Left lung (tissue), 10 donors: ENCODE results near the gene SRRM5. TPM values are rescaled to one million over a fixed set of nuclear protein-coding genes. Genes with fewer than 3 reads are reported as not detected.

ENCODE experiments used
- ATAC-seq: fragments of 200-7000 bp; cut with Tn5 transposase; one replicate; pipeline ENCODE4 v1.9.1; 2020; ENCODE audit warnings: moderate library complexity
- DNase-seq, 4 donors: peaks; one replicate each; pipeline ENCODE4 v3.0.0-alpha.2; 2013 to 2020
- H3K27ac ChIP-seq, 2 donors: fragments of 200-600 bp; sonication (generic) in 1 of 2; one replicate each; pipeline versions ENCODE4 v1.5.0 to v1.8.0; 2020 to 2021
- H3K27me3 ChIP-seq, 2 donors: fragments of 200-600 bp; sonication (generic) in 1 of 2; one replicate each; pipeline versions ENCODE4 v1.5.0 to v1.8.0; 2020 to 2021
- H3K36me3 ChIP-seq, 2 donors: fragments of 200-600 bp; sonication (generic) in 1 of 2; one replicate each; pipeline versions ENCODE4 v1.5.0 to v1.8.0; 2020 to 2021
- H3K4me1 ChIP-seq, 2 donors: fragments of 200-600 bp; one replicate each; pipeline ENCODE4 v1.8.0; 2021
- H3K4me3 ChIP-seq, 2 donors: fragments of 200-600 bp; sonication (generic) in 1 of 2; one replicate each; pipeline versions ENCODE4 v1.5.0 to v1.8.0; 2020 to 2021; ENCODE audit warnings: mild to moderate bottlenecking in 1 of 2
- H3K9me3 ChIP-seq, 2 donors: fragments of 200-600 bp; sonication (generic) in 1 of 2; one replicate each; pipeline versions ENCODE4 v1.5.0 to v1.8.0; 2020 to 2021
- intact Hi-C, 2 donors: fragments of 100-400 bp; cut with DNase I; formaldehyde crosslinking; loops; one replicate each; pipeline versions ENCODE4 v1.11.2 to v1.14.2; 2022
- polyA plus RNA-seq, 6 donors: library from polyadenylated mRNA; unstranded; fragments of 120-200 nt; gene quantifications; one replicate each; pipeline ENCODE4 v1.2.1, GENCODE V29; 2013; ENCODE audit not compliant: insufficient read length in 6 of 6
- total RNA-seq, 2 donors: library from RNA; stranded (reverse); fragmentation: NEBNext Ultra II Directional; extraction: Animal tissue kit (Norgen Biotek cat#: 25700); gene quantifications; one replicate each; pipeline ENCODE4 v1.2.1, GENCODE V29; 2021
- TF ChIP-seq, protein P1 (sequence below), 2 donors: fragments of 200-600 bp; sonication (generic) in 1 of 2; IDR thresholded peaks; one replicate each; pipeline versions ENCODE4 v1.5.0 to v1.8.0; 2021; ENCODE audit warnings: antibody characterized with exemption in 2 of 2
- donor health status: DM: no; HTN: yes; CAD: no.
- donor health status: DM: no; HTN: no; CAD: no.

The SRRM5 gene
- total and polyA plus RNA-seq, 8 donors: 0.10 to 2.5 (median 1.7) TPM

DNA sequence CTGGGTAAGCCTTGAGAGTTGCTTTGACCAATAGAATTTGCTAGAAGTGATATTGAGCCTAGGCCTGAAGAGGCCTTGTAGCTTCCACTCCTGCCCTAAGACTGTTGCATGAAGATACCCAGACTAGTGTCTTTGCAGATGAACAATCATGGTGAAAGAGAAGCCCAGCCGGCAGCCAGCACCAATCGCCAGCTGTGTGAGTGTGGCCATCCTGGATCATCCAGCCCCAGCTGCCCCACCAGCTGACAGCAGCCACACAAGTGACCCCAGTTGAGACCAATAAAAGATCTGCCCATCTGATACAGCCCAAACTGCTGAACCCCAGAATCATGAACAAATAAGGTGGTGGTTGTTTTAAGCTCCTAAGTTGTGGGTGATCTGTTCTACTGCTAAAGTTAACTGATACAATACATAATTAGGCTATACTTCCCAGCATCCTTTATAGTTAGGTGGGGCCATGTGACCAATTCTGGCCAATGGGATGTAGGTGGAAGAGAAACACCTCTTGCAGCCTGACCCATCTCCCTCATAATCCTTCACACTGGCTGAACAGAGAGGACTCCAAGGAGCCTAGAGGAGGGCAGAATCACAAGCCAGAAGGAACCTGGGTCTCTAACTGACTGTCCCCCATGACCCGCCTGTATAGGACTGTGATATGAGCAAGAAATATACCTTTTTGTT is 16.9 kb downstream of the SRRM5 start:
- Histone ChIP-seq H3K27me3 (peaks cover 0 to 25% of the 10 kb centered on the region in 2 donors), H3K4me3 (no peak overlapping the region), H3K4me1 (no peaks in the 10 kb centered on the region), H3K36me3 (no peaks in the 10 kb centered on the region), H3K9me3 (no peaks in the 10 kb centered on the region), H3K27ac (no peak overlapping the region)
- intact Hi-C loops: no loop called here
- ATAC-seq: no peak
- TF ChIP-seq, protein P1, sequence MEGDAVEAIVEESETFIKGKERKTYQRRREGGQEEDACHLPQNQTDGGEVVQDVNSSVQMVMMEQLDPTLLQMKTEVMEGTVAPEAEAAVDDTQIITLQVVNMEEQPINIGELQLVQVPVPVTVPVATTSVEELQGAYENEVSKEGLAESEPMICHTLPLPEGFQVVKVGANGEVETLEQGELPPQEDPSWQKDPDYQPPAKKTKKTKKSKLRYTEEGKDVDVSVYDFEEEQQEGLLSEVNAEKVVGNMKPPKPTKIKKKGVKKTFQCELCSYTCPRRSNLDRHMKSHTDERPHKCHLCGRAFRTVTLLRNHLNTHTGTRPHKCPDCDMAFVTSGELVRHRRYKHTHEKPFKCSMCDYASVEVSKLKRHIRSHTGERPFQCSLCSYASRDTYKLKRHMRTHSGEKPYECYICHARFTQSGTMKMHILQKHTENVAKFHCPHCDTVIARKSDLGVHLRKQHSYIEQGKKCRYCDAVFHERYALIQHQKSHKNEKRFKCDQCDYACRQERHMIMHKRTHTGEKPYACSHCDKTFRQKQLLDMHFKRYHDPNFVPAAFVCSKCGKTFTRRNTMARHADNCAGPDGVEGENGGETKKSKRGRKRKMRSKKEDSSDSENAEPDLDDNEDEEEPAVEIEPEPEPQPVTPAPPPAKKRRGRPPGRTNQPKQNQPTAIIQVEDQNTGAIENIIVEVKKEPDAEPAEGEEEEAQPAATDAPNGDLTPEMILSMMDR (IDR thresholded peaks at IDR 0.05): no peak
- DNase-seq: no peak

DNA sequence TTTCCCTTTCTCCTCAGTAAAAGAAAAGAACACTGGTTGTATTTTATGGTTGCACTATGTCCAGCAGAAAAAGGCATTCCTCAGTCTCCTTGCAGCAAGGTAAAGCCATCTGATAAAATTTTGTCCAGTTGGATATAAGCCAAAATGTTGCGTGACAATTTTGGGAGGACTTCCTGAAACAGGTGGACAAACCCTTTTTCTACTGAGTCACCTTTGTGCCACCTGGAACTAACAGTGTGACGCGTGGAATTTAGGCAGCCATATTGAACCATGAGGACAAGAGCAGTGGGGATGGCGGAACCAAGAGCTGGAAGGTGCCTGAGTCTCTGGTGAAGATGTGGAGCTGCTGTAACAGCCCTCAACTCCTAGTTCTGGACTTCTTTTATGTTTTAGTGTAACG is 19.6 kb downstream of the SRRM5 start:
- TF ChIP-seq, protein P1 (IDR thresholded peaks at IDR 0.05): no peak
- intact Hi-C loops: no loop called here
- Histone ChIP-seq H3K36me3 (no peaks in the 10 kb centered on the region), H3K27me3 (peaks cover 0 to 35% of the 10 kb centered on the region in 2 donors), H3K9me3 (no peaks in the 10 kb centered on the region), H3K4me3 (no peak overlapping the region), H3K27ac (no peak overlapping the region), H3K4me1 (no peaks in the 10 kb centered on the region)
- ATAC-seq (no peak), DNase-seq (no peak)

- H3K36me3 ChIP-seq: no peaks in the 10 kb centered on the region
- H3K27me3 ChIP-seq: peaks cover 0 to 38% of the 10 kb centered on the region in 2 donors
- no peak overlapping the region for H3K27ac ChIP-seq
- no peak overlapping the region for H3K4me3 ChIP-seq
- H3K4me1 ChIP-seq: no peaks in the 10 kb centered on the region
- DNase-seq (no peak), ATAC-seq (no peak)
- intact Hi-C loops: no loop called here
- TF ChIP-seq, protein P1 (IDR thresholded peaks at IDR 0.05): no peak
- H3K9me3 ChIP-seq: no peaks in the 10 kb centered on the region
Measured at GRCh38 chr19:43633520-43633919, 21.6 kb downstream of the SRRM5 start.

DNA sequence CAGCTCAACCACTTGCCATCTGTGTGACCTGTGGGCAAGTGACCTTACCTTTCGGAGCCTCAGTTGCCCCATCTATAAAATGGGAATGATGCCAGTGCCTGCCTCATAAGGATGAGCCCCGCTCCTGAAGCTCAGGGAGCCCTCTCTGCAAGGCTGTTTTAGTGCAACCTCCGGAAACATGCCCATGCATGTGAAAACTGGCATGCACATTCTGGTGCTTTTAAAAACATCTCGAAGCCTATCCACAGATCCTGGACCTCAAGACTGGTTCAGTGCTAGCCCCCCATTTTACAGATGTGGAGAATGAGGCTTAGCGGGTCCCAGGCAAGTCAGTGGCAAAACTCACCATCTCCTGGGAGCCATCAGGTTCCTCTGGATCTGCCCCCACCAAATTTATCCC is 22.2 kb downstream of the SRRM5 start:
- no peaks in the 10 kb centered on the region for H3K9me3 ChIP-seq
- no peaks in the 10 kb centered on the region for H3K4me1 ChIP-seq
- no peak for ATAC-seq
- intact Hi-C loops: no loop called here
- no peak overlapping the region for H3K27ac ChIP-seq
- no peaks in the 10 kb centered on the region for H3K36me3 ChIP-seq
- TF ChIP-seq, protein P1 (IDR thresholded peaks at IDR 0.05): no peak
- H3K4me3 ChIP-seq: no peak overlapping the region
- no peak for DNase-seq
- peaks cover 0 to 43% of the 10 kb centered on the region in 2 donors for H3K27me3 ChIP-seq

GRCh38 chr19:43634506-43634871 is 22.6 kb downstream of the SRRM5 start:
- Histone ChIP-seq H3K4me3 (no peak overlapping the region), H3K4me1 (no peaks in the 10 kb centered on the region), H3K27ac (no peak overlapping the region), H3K36me3 (no peaks in the 10 kb centered on the region), H3K27me3 (peaks cover 0 to 47% of the 10 kb centered on the region in 2 donors), H3K9me3 (no peaks in the 10 kb centered on the region)
- DNase-seq: no peak
- intact Hi-C loops: no loop called here
- TF ChIP-seq, protein P1 (IDR thresholded peaks at IDR 0.05): no peak
- ATAC-seq: no peak
